ENCODE data around the gene TMEM232.

DNA sequence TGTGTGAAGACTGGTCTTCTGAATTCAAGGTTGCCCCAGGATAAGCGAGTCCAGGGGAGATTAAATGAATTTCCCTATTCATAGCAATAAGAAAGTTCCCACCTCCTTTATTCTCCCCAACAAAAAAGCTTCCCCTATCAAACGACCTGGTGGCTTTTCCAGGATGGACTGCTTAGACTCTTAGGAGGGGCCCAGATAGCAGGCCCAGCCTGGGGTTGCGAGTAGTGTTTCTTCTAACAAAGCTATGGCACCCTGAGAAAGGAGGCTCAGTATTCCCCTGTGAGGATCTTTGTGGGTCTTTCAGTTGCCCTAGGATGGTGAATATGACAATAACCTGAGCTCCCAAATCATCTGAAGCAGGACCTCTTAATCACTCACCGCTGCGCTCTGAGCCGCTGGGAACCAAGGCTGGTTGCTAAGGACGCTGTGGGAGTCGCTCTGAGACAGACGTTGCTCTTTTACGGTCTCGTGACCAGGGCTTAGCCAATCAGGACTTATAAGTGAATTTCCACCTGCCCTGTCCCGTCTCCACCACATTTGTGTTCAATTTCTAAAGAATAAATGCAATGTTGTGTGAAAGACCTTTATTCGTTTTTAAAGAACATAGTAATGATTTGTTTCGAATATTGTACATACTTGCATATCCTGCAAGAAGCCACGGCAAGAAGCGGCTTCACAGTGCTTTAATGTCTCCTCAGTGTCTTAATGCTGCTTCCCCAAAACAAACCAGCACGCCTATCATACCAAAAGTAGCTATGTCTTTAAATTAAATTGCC is at the start of gene TMEM232:
- no peak for TF ChIP-seq CTCF (IDR thresholded peaks at IDR 0.05)
- TF ChIP-seq POLR2A (IDR thresholded peaks at IDR 0.05), result no peak

Measured in lower leg skin (tissue), 3 donors.